HepG2 (cell line): ENCODE measurements around the gene BLOC1S1. TPM values are rescaled to one million over a fixed set of nuclear protein-coding genes. Genes with fewer than 3 reads are reported as not detected.
A peak's percentile ranks its signal among the peaks of the same experiment; 100 is the strongest.

Source experiments
- ATAC-seq: fragments of 200-7000 bp; cut with Tn5 transposase; 3 replicates; pipeline ENCODE4 v1.9.1; 2020; ENCODE audit warnings: mild to moderate bottlenecking, moderate library complexity
- BruUV-seq: library from RNA; stranded (reverse); fragments of 400-500 nt; replicated peaks from 2 replicates; lab custom pipeline; 2021; lab: Mats Ljungman, UMichigan
- CTCF ChIA-PET: fragments of 300-600 bp; formaldehyde crosslinking; extraction: SDS; loops from one replicate; lab custom pipeline; 2021; ENCODE audit warnings: low total read pairs, inconsistent platforms, low intra/inter-chr PET ratio; lab: Yijun Ruan, JAX
- POLR2A ChIA-PET: fragments of 350-600 bp; sonication (Branson Sonifier 250); formaldehyde crosslinking; loops from one replicate; lab custom pipeline; 2020; ENCODE audit warnings: antibody characterized with exemption, inconsistent platforms; lab: Yijun Ruan, JAX
- DNase-seq: peaks from one replicate; pipeline ENCODE4 v3.0.0-alpha.2; 2015; ENCODE audit warnings: low spot score
- FAIRE-seq: peaks from 3 replicates; lab custom pipeline; 2011; peaks lifted over from hg19 to GRCh38; lab: Jason Lieb, UNC
- H2AFZ ChIP-seq: one replicate; pipeline ENCODE4 v1.6.1; 2011; ENCODE audit warnings: low read length, inconsistent platforms
- H3K27ac ChIP-seq: fragments of 300-600 bp; 3 replicates; pipeline ENCODE4 v1.8.0; 2011; ENCODE audit warnings: mixed run types, mild to moderate bottlenecking, mixed read lengths, low read length, inconsistent platforms; ENCODE audit not compliant: insufficient read depth; ENCODE audit errors: extremely low read length
- H3K27me3 ChIP-seq, 2 experiments: fragments of 200-600 bp in 1 of 2; 2 replicates in 1 of 2; 3 replicates in 1 of 2; pipeline versions ENCODE4 v1.6.0 to v1.8.0; 2011; ENCODE audit warnings: low read length in 2 of 2, mild to moderate bottlenecking in 2 of 2, moderate library complexity in 2 of 2, inconsistent platforms in 1 of 2; ENCODE audit not compliant: insufficient read depth in 2 of 2, control insufficient read depth in 1 of 2
- H3K36me3 ChIP-seq, 2 experiments: fragments of 200-600 bp in 1 of 2; replicated peaks in 1 of 2; 2 replicates in 1 of 2; 3 replicates in 1 of 2; pipeline versions ENCODE4 v1.5.1 to v1.8.0; 2011; ENCODE audit warnings: low read length in 2 of 2, inconsistent platforms in 1 of 2; ENCODE audit not compliant: insufficient read depth in 2 of 2, control insufficient read depth in 1 of 2
- H3K4me1 ChIP-seq: 2 replicates; pipeline ENCODE4 v1.5.1; 2012; ENCODE audit warnings: low read length, inconsistent platforms; ENCODE audit not compliant: insufficient read depth
- H3K4me2 ChIP-seq: 2 replicates; pipeline ENCODE4 v1.6.0; 2011; ENCODE audit warnings: low read depth, low read length, inconsistent platforms
- H3K4me3 ChIP-seq, 3 experiments: fragments of 200-600 bp in 1 of 3; sonication (generic), shearing (Covaris generic) in 1 of 3; replicated peaks in 1 of 3; 2 replicates each; pipeline ENCODE4 v1.5.1; 2011 to 2016; ENCODE audit warnings: low read length in 3 of 3, inconsistent platforms in 2 of 3, low read depth in 2 of 3, mild to moderate bottlenecking in 2 of 3, control low read depth in 1 of 3, mixed read lengths in 1 of 3; ENCODE audit not compliant: insufficient read depth in 1 of 3
- H3K79me2 ChIP-seq: one replicate; pipeline ENCODE4 v1.6.1; 2011; ENCODE audit warnings: low read length, inconsistent platforms; ENCODE audit not compliant: insufficient read depth
- H3K9ac ChIP-seq: 2 replicates; pipeline ENCODE4 v1.6.0; 2011; ENCODE audit warnings: mild to moderate bottlenecking, low read depth, low read length, inconsistent platforms; ENCODE audit not compliant: insufficient read depth
- H3K9me3 ChIP-seq: 2 replicates; pipeline ENCODE4 v1.5.1; 2012; ENCODE audit warnings: mild to moderate bottlenecking, low read length
- H4K20me1 ChIP-seq: 2 replicates; pipeline ENCODE4 v1.6.0; 2011; ENCODE audit warnings: inconsistent platforms, mild to moderate bottlenecking, low read length, moderate library complexity; ENCODE audit not compliant: insufficient read depth
- ARNT2 ChIP-seq: sonication (generic); formaldehyde crosslinking; IDR thresholded peaks from 2 replicates; pipeline ENCODE4 v1.8.0; 2022; ENCODE audit warnings: mild to moderate bottlenecking, low read depth, missing genetic modification reagents, moderate library complexity
- DR1 ChIP-seq: sonication (generic); formaldehyde crosslinking; IDR thresholded peaks from 2 replicates; pipeline ENCODE4 v1.8.0; 2021; ENCODE audit warnings: mild to moderate bottlenecking, missing genetic modification reagents, inconsistent platforms
- ELF1 ChIP-seq: sonication (generic); formaldehyde crosslinking; IDR thresholded peaks from 2 replicates; pipeline ENCODE4 v1.4.0; 2020; ENCODE audit warnings: missing genetic modification reagents
- GATAD2A ChIP-seq: IDR thresholded peaks from 2 replicates; pipeline ENCODE4 v1.6.1; 2016
- HNRNPUL1 ChIP-seq: fragments of 200-400 bp; formaldehyde crosslinking; IDR thresholded peaks from 2 replicates; pipeline ENCODE4 v1.6.1; 2017; ENCODE audit warnings: low read depth, mild to moderate bottlenecking, low read length, moderate library complexity
- HOXA5 ChIP-seq: sonication (generic); formaldehyde crosslinking; IDR thresholded peaks from 2 replicates; pipeline ENCODE4 v1.4.0; 2020; ENCODE audit warnings: missing genetic modification reagents
- IRF1 ChIP-seq: sonication (generic); formaldehyde crosslinking; IDR thresholded peaks from 2 replicates; pipeline ENCODE4 v1.4.0; 2020; ENCODE audit warnings: low read depth, mild to moderate bottlenecking, missing genetic modification reagents
- ISX ChIP-seq: sonication (generic); formaldehyde crosslinking; conservative IDR thresholded peaks from 2 replicates; pipeline ENCODE4 v1.5.0; 2020; ENCODE audit warnings: missing genetic modification reagents
- JARID2 ChIP-seq: sonication (generic); formaldehyde crosslinking; IDR thresholded peaks from 2 replicates; pipeline ENCODE4 v1.8.1; 2023; ENCODE audit warnings: missing genetic modification reagents, inconsistent platforms; ENCODE audit not compliant: insufficient replicate concordance
- NRL ChIP-seq: sonication (generic); formaldehyde crosslinking; IDR thresholded peaks from 2 replicates; pipeline ENCODE4 v1.5.0; 2020; ENCODE audit warnings: missing genetic modification reagents, mild to moderate bottlenecking, moderate library complexity, borderline replicate concordance
- PPARG ChIP-seq: conservative IDR thresholded peaks from 2 replicates; pipeline ENCODE4 v1.6.1; 2016; ENCODE audit warnings: missing biosample characterization, missing genetic modification reagents
- THYN1 ChIP-seq: sonication (generic); formaldehyde crosslinking; IDR thresholded peaks from 2 replicates; pipeline ENCODE4 v1.8.1; 2023; ENCODE audit warnings: low read depth, mild to moderate bottlenecking, moderate library complexity, missing genetic modification reagents, borderline replicate concordance
- ZFP37 ChIP-seq: sonication (generic); formaldehyde crosslinking; IDR thresholded peaks from 2 replicates; pipeline ENCODE4 v1.4.0; 2020; ENCODE audit warnings: missing genetic modification reagents, borderline replicate concordance
- ZNF251 ChIP-seq: sonication (generic); formaldehyde crosslinking; IDR thresholded peaks from 2 replicates; pipeline ENCODE4 v1.9.0; 2021; ENCODE audit warnings: mild to moderate bottlenecking, missing genetic modification reagents
- ZNF503 ChIP-seq: sonication (generic); formaldehyde crosslinking; IDR thresholded peaks from 2 replicates; pipeline ENCODE4 v1.4.0; 2020; ENCODE audit warnings: missing genetic modification reagents
- ZNF883 ChIP-seq: sonication (generic); formaldehyde crosslinking; IDR thresholded peaks from 2 replicates; pipeline ENCODE4 v1.5.1; 2020; ENCODE audit warnings: mild to moderate bottlenecking, missing genetic modification reagents; ENCODE audit errors: not compliant biosample characterization
- WGBS: methylation state at CpG from one replicate; pipeline ENCODE4 v1.1.6; 2017; ENCODE audit warnings: low lambda C conversion rate; 5-methylcytosine and 5-hydroxymethylcytosine counted together
- in situ Hi-C: cut with HindIII; loops from 2 replicates; pipeline ENCODE4 v1.10.0; 2017; ENCODE audit warnings: low pct_unique_long_range_greater_than_20kb; ENCODE audit not compliant: extremely low pct_ligation_motif_present
- intact Hi-C: fragments of 100-400 bp; cut with micrococcal nuclease; formaldehyde crosslinking; loops from one replicate; pipeline ENCODE4 v1.10.0; 2022; ENCODE audit not compliant: unreplicated experiment
- polyA plus RNA-seq, 8 experiments: library from polyadenylated mRNA; depleted of rRNA in 3 of 8; stranded (reverse) in 7 of 8; unstranded in 1 of 8; fragments of >200 nt; fragmentation: Illumina TruSeq in 4 of 8; extraction: Trizol in 4 of 8; gene quantifications; 2 replicates each; pipeline versions ENCODE4 v1.2.1 to v1.2.3, GENCODE V29; 2011 to 2016; ENCODE audit warnings: low read depth in 4 of 8, missing spikeins in 1 of 8, mixed read lengths in 1 of 8; ENCODE audit not compliant: insufficient read depth in 1 of 8
- total RNA-seq, 5 experiments: library from RNA; depleted of rRNA; stranded (reverse); fragments of >200 nt; fragmentation: Illumina TruSeq; extraction: Trizol; gene quantifications; 2 replicates each; pipeline ENCODE4 v1.2.3, GENCODE V29; 2016; ENCODE audit warnings: low read depth in 1 of 5

BLOC1S1 gene
- total and polyA plus RNA-seq, 2 of the 13 experiments (the other 11 are each of a cell fraction or from before 2014, with no cell fraction given): 55.1 to 95.3 TPM

- no peak for ATAC-seq
- DNase-seq: no peak
- in situ Hi-C loops: no loop called here
- peaks cover 7% of the 10 kb centered on the region for H3K79me2 ChIP-seq
- H3K4me2 ChIP-seq: 0 out of 2 replicates have a peak overlapping the region, but pooled peaks have one; percentile 1
- H3K4me3 ChIP-seq: no peak overlapping the region
- intact Hi-C loops: no loop called here
- H3K9ac ChIP-seq: no peak overlapping the region
- 93% methylated on average over 6 of the region's 7 CpGs for WGBS
- H3K36me3 ChIP-seq: peaks cover 0 to 3% of the 10 kb centered on the region in 2 experiments; a peak in 1 of 5 replicates
- H3K4me1 ChIP-seq: peaks cover 22% of the 10 kb centered on the region
- ChIA-PET POLR2A (interaction anchor here (0.7 kb wide), 1 partner anchor 10 kb away, joined by 3 read pairs; no protein-coding TSS in a partner anchor), CTCF (no interaction called here)
- H3K27me3 ChIP-seq: no peaks in the 10 kb centered on the region; a peak in 1 of 5 replicates
- no TSS peak for BruUV-seq
- H3K27ac ChIP-seq: no peak overlapping the region
- no peak for FAIRE-seq
- H2AFZ ChIP-seq: no peak overlapping the region
- TF ChIP-seq ZFP37 (CRISPR knock-in tag) (no peak), JARID2 (CRISPR knock-in tag) (no peak), GATAD2A (CRISPR knock-in tag) (no peak), NRL (CRISPR knock-in tag) (no peak), HOXA5 (CRISPR knock-in tag) (no peak), ISX (no peak), ARNT2 (CRISPR knock-in tag) (no peak), THYN1 (CRISPR knock-in tag) (no peak), IRF1 (no peak), ELF1 (CRISPR knock-in tag) (no peak), HNRNPUL1 (no peak), DR1 (CRISPR knock-in tag) (no peak), PPARG (CRISPR knock-in tag) (no peak), ZNF883 (CRISPR knock-in tag) (no peak), ZNF503 (no peak), ZNF251 (CRISPR knock-in tag) (no peak)
- no peaks in the 10 kb centered on the region for H3K9me3 ChIP-seq
- H4K20me1 ChIP-seq: no peaks in the 10 kb centered on the region
These were observed 32.2 kb upstream of the BLOC1S1 start for GRCh38 chr12:55683676-55684075.
